SK-N-MC (cell line): ENCODE data around the gene HLA-A.

ENCODE experiments used
- EZH2 ChIP-seq: fragments of 200-600 bp; sonication (generic); IDR thresholded peaks from one replicate; pipeline ENCODE4 v1.6.1; 2017; ENCODE audit warnings: antibody characterized with exemption
- POLR2AphosphoS5 ChIP-seq: IDR thresholded peaks from 2 replicates; pipeline ENCODE4 v1.6.1; 2012; ENCODE audit warnings: mild to moderate bottlenecking, low read depth, low read length, borderline replicate concordance

GRCh38 chr6:29968130-29968529 is 25.8 kb downstream of the HLA-A start:
- TF ChIP-seq POLR2AphosphoS5 (no peak), EZH2 (no peak)
